KG1 (cell line): ENCODE results near the gene ATP6V1C2.
"Not testable (repeated sequence)": the region's sequence is repeated elsewhere in the genome, so short reads cannot be mapped to it uniquely, and the experiment has no call there.

Experiments used
- DNase-seq: peaks from one replicate; lab custom pipeline; 2025; lab: John Stamatoyannopoulos, UW

The ATP6V1C2 gene

DNA sequence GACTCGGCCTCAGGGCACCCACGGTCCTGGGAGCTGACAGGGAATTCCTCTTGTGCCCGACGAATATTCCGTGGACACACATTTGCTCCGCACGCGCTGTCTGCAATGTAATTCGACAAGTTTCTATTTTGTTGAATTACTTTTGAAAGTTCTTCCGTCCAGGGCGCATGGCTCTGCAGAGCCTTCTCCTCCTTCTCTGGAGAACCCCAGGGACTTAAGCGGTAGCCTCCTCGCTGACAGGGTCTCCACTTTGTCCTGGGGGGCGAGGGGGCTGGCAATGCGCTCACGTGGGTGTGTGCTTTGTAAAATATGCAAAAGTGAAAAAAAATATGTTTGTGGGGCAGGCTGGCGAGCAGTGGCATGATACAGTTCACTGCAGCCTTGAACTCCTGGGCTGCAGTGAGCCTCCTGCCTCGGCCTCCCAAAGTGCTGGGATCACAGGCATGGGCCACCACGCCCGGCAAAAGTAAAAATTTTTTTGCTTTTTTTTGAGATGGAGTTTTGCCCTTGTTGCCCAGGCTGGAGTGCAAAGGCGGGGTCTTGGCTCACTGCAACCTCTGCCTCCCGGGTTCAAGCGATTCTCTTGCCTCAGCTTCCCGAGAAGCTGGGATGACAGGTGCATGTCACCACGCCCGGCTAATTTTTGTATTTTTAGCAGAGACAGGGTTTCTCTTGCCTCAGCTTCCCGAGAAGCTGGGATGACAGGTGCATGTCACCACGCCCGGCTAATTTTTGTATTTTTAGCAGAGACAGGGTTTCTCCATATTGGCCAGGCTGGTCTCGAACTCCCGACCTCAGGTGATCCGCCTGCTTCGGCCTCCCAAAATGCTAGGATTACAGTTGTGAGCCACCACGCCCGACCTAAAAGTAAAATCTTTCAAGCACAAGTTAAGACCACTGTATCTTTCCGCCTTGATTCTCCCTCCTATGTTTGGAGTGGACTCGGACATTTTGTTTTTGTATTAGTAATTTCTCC lies 92.0 kb downstream of the ATP6V1C2 start:
- DNase-seq = not testable (repeated sequence)

- DNase-seq = no peak
Observed at GRCh38 chr2:10814142-10814541, 92.7 kb downstream of the ATP6V1C2 start.

- no peak for DNase-seq
Observed at GRCh38 chr2:10814571-10815331, 93.3 kb downstream of the ATP6V1C2 start.

GRCh38 chr2:10817413-10817812 lies 96.0 kb downstream of the ATP6V1C2 start:
- DNase-seq = no peak

- DNase-seq = not testable (repeated sequence)
Observed at GRCh38 chr2:10818305-10818704, 96.9 kb downstream of the ATP6V1C2 start.

DNA sequence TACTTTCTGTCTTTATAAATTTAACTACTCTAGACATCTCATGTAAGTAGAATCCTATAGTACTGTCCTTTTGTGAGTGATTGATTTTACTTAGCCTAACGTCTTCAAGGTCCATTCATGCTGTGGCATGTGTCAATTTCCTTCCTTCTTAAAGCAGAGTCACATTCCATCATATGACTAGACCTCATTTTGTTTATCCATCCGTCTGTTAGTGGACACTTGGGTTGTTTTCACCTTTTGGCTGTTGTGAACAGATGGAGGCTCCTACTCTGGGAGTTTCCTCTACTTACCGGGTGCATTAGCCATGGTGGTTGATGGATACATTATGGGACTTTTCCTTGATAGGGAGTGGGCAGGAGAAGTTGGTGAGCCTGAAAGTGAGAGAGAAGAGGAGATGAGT lies 97.6 kb downstream of the ATP6V1C2 start:
- no peak for DNase-seq

- no peak for DNase-seq
Observed at GRCh38 chr2:10819714-10820314, 98.4 kb downstream of the ATP6V1C2 start.

GRCh38 chr2:10820562-10820961 lies 99.1 kb downstream of the ATP6V1C2 start:
- DNase-seq = no peak

DNA sequence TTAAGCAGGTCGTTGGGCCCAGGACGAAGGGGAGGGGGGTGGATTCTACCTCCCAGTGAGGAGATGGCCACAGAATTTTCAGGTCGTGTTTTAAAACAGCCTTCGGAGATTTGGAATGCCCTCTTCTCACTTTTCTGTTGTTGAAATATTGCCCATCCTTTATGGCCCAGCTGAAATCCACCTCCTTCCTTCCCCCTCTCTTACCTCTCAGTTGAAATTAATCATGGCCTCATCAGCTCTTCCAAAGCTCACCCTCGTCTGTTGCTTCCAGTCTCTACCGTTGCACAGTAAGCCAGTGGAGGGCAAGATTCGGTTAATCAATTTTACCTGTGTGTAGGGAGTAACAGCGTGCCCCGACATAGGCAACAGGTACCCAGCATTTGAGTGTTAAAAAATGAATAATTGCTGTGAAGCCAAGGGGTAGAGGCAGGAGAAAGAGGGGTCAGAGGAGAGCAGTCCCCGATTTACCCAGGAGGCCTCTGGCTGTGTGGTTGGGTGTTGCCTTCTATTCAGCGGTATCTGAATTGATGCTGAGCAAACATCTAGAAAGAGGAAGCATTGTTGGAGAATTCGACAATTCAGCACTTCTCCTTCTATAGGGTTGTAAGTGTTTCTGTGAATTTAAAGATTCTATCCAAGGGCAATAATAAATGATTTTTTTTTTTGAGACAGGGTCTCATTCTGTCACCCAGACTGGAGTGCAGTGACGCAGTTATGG lies 99.7 kb downstream of the ATP6V1C2 start:
- DNase-seq = no peak

DNA sequence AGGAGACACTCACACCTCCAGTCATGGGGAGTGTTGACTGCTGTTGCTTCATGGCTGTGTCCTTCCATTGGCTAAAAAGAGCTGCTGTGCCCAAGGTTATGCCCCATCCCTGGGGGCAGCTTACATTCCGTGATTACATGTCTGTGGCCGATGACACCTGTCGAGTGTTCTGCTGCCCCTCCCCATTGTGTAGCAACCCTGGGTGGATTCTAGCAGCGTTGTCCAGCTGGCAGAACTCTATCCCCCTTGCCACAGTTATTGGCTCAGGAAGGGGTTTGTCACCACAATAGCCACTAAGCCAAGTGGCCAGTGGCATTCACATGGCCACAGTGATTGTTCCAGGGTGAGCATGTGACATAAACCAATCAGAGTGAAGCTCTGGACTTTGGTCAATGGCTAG lies 102.8 kb downstream of the ATP6V1C2 start:
- DNase-seq = no peak

- no peak for DNase-seq
Observed at GRCh38 chr2:10826026-10826425, 104.6 kb downstream of the ATP6V1C2 start.

DNA sequence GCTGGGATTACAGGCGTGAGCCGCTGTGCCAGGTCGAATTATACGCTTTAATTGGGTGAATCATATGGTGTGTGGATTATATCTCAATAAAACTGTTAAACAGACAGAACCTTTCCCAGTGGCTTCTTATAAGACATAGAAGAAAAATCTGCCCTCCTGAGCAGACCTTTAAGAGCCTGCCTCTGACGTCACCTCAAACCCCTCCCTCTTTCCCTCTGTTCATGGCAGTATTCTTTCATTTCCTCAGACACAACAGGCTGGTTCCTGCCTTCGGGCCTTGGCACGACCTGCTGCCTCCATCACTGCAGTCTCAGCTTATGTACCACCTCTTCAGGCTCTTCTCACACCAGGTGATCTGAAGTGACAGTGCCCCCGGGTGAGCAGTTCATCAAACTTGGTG lies 105.2 kb downstream of the ATP6V1C2 start:
- no peak for DNase-seq

DNA sequence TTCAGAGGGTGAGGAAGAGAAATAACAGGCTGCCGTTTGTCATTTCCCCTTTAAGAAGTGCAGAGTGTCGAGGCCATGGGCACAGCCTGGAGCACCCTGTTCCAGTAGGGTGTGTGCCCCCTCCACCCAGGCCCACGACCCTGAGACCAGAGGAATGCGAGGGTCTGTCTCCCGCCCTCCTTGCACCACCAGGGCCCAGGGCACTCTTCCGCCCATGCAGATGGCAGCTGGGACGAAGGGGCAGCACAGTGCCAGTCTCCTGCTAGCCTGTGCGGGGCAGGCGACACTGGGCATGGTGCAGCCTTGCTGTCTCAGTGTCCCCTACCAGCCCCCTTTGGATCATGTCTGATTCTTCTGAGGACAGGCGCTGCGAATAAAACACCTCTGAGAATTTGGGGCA lies 106.9 kb downstream of the ATP6V1C2 start:
- no peak for DNase-seq

DNA sequence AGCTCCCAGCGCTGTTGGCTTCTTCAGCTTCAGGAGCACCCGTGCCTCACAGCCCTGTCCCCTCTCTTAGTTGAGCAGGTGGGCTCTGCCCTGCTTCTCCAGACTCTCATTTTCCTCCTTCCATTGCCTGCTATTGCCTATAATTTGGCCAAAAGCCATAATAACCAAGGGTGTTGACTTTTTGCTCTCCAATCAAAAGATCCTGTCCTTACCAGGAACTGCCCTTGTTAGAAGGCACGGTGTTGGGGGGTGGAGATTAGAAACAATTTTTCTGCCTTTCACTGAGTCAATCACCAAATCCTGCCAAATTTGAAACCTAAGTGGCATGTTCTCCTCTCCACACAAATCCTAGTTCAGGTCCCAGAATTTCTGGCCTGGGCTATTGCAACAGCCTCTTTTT lies 107.9 kb downstream of the ATP6V1C2 start:
- no peak for DNase-seq

DNA sequence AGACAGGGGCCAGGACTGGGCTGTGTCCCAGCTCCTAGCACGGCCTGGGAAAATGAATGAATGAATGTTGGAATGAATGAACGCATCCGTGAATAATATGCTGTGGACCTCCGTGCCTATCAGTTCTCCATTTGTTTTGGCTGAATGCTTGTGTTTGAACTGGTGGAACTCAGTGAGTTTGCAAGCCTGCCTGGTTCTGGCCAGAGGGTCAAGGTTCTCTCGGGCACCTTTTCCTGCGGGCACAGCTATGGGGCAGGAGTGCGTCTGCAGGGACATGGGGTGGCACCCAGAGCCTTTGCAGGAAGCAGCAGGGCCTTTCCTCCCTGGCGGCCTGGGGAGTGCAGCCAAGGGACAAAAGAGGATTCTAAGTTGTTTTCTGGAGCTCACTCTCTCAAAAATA lies 108.8 kb downstream of the ATP6V1C2 start:
- no peak for DNase-seq

DNA sequence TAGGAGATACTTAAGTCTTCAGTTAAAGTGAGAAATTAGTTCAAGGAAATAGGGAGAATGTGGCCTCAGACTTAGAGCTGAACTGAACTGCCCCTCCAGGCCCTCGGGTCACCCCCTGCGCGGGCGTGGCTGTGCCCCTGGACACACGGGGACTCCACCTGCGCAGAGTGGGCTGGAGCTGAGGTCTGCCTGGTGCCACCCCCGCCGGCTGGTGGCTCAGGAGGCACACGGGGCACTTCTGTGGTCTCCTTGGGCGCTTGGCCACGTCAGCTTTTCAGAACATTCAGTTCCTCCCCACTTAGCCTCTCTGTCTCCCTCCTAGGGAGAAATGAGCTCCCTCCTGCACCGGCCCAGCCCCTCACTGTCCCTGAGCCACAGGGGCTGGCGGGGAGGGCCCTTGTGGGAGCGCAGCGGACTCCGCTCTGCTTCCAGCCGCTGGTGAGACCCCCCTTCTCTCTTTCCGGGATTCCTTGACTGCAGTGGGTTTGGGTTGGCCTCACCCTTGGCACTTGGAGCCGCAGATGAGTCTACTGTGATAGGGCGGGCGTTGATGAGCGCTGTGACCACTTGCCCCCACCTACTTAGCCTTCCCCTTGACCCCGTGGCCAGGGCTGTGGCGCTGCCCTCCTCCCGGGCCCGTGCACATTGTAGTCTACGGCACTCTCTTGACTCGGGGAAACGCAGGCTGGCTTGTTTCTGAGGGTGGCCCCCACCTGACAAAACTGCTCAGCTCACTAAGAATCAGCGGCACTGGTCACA lies 109.4 kb downstream of the ATP6V1C2 start:
- DNase-seq = no peak

GRCh38 chr2:10831400-10831985 lies 110.1 kb downstream of the ATP6V1C2 start:
- DNase-seq = no peak

- peak; percentile 23 for DNase-seq
Observed at GRCh38 chr2:10832203-10832936, 110.9 kb downstream of the ATP6V1C2 start.

- DNase-seq = no peak
Observed at GRCh38 chr2:10833021-10833420, 111.6 kb downstream of the ATP6V1C2 start.

DNA sequence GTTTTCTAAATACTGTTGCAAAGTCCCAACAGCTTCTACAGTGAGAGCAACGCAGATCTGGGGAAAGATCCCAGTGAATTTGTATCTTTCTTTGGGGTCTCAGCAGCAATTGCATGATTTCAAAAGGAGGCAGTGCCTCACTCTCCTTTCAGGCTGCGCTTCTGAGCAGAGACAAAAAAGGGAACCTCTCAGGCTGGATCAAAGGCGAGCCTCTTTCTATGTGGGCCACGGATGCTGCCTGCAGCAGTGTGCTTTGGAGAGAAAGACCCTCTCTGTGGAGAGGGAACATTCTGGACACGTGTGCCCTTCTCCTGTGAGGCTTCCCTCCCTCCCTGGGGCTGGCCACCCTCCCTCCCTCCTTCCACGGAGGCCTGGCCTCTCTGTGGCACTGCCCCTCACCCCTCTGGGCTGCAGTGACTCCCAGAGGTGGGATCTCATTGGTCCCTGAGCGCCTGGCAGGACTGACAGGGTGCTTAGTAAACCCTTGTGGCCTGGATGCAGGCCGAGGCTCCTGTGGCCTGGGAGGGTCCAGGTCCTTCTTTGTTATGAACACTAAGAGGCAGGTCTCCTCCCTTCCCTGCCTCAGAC lies 112.7 kb downstream of the ATP6V1C2 start:
- no peak for DNase-seq
